Testis (tissue), 2 donors: ENCODE data around the gene KIAA0232.
"Not testable (repeated sequence)": the region's sequence is repeated elsewhere in the genome, so short reads cannot be mapped to it uniquely, and the experiment has no call there.

Experiments used
- CTCF ChIP-seq, 3 experiments: fragments of 450-650 bp in 2 of 3; fragments of 200-600 bp in 1 of 3; sonication (generic) in 1 of 3; IDR thresholded peaks; one replicate each; pipeline ENCODE4 v1.5.1; 2016 to 2019; ENCODE audit warnings: antibody characterized with exemption in 3 of 3, mild to moderate bottlenecking in 2 of 3, moderate library complexity in 1 of 3
- POLR2A ChIP-seq: fragments of 450-650 bp; IDR thresholded peaks from one replicate; pipeline ENCODE4 v1.6.1; 2017; ENCODE audit warnings: antibody characterized with exemption, mild to moderate bottlenecking, moderate library complexity

DNA sequence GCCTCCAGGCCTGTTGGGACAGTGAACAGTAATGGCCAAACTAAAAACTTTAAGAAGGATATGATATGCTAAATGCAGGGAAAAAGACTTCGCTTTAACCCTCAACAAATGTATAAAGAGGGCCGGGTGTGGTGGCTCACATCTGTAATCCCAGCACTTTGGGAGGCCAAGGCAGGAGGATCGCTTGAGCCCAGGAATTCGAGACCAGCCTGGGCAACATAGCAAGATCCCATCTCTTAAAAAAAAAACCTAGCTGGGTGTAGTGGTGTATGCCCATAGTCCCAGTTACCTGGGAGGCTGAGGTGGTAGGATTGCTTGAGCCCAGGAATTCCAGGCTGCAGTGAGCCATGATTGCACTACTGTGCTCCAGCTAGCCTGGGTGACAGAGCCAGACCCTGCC is 14.8 kb downstream of the KIAA0232 start:
- not testable (repeated sequence) for TF ChIP-seq CTCF (IDR thresholded peaks at IDR 0.05); POLR2A
